DOHH2 (cell line): ENCODE data around the gene ACSL1.

Source experiments
- H3F3A ChIP-seq: fragments of 200-600 bp; sonication (generic), shearing (Covaris generic); 2 replicates; pipeline ENCODE4 v1.6.0; 2016; ENCODE audit warnings: antibody characterized with exemption, mild to moderate bottlenecking; ENCODE audit not compliant: control insufficient read depth, insufficient read depth
- H3K27ac ChIP-seq: fragments of 200-600 bp; sonication (generic); 2 replicates; pipeline ENCODE4 v1.5.1; 2014; ENCODE audit warnings: low read depth, mild to moderate bottlenecking, low read length, moderate library complexity
- H3K27me3 ChIP-seq: fragments of 200-600 bp; sonication (generic); 2 replicates; pipeline ENCODE4 v1.6.1; 2014; ENCODE audit warnings: mild to moderate bottlenecking, low read length, mixed read lengths; ENCODE audit not compliant: control insufficient read depth
- H3K36me3 ChIP-seq: fragments of 200-600 bp; sonication (generic); 2 replicates; pipeline ENCODE4 v1.6.1; 2014; ENCODE audit warnings: mild to moderate bottlenecking, low read length, moderate library complexity, mixed read lengths; ENCODE audit not compliant: control insufficient read depth
- H3K4me1 ChIP-seq: fragments of 200-600 bp; sonication (generic); 2 replicates; pipeline ENCODE4 v1.6.1; 2014; ENCODE audit warnings: mild to moderate bottlenecking, low read length, mixed read lengths; ENCODE audit not compliant: control insufficient read depth
- H3K4me2 ChIP-seq: fragments of 200-600 bp; sonication (generic); 2 replicates; pipeline ENCODE4 v1.6.0; 2014; ENCODE audit warnings: mild to moderate bottlenecking, low read length, moderate library complexity
- H3K4me3 ChIP-seq: fragments of 200-600 bp; sonication (generic); 2 replicates; pipeline ENCODE4 v1.5.1; 2014; ENCODE audit warnings: mild to moderate bottlenecking, low read length, mixed read lengths
- H3K79me2 ChIP-seq: fragments of 200-600 bp; sonication (generic); 2 replicates; pipeline ENCODE4 v1.6.1; 2014; ENCODE audit warnings: mild to moderate bottlenecking, low read length, mixed read lengths; ENCODE audit not compliant: control insufficient read depth
- H3K9me2 ChIP-seq: fragments of 200-600 bp; sonication (generic); replicated peaks from 2 replicates; pipeline ENCODE4 v1.6.1; 2014; ENCODE audit warnings: mild to moderate bottlenecking, low read length, mixed read lengths; ENCODE audit not compliant: control insufficient read depth
- H3K9me3 ChIP-seq: fragments of 200-600 bp; sonication (generic); 2 replicates; pipeline ENCODE4 v1.6.1; 2014; ENCODE audit warnings: antibody characterized with exemption, low read length, mixed read lengths; ENCODE audit not compliant: control insufficient read depth, insufficient read depth
- H4K20me1 ChIP-seq: fragments of 200-600 bp; sonication (generic); 2 replicates; pipeline ENCODE4 v1.6.0; 2014; ENCODE audit warnings: low read depth, mild to moderate bottlenecking, antibody characterized with exemption, low read length, moderate library complexity; ENCODE audit not compliant: control insufficient read depth, insufficient read depth
- EZH2phosphoT487 ChIP-seq: fragments of 200-600 bp; sonication (generic); IDR thresholded peaks from 2 replicates; pipeline ENCODE4 v1.6.1; 2017; ENCODE audit warnings: borderline replicate concordance, mild to moderate bottlenecking, antibody characterized with exemption, low read length, moderate library complexity, mixed read lengths
- TF ChIP-seq, protein P1 (sequence below): fragments of 200-600 bp; sonication (generic); IDR thresholded peaks from one replicate; pipeline ENCODE4 v1.5.1; 2014; ENCODE audit warnings: antibody characterized with exemption, mild to moderate bottlenecking, low read depth, low read length; ENCODE audit not compliant: poor library complexity, severe bottlenecking

Gene ACSL1

DNA sequence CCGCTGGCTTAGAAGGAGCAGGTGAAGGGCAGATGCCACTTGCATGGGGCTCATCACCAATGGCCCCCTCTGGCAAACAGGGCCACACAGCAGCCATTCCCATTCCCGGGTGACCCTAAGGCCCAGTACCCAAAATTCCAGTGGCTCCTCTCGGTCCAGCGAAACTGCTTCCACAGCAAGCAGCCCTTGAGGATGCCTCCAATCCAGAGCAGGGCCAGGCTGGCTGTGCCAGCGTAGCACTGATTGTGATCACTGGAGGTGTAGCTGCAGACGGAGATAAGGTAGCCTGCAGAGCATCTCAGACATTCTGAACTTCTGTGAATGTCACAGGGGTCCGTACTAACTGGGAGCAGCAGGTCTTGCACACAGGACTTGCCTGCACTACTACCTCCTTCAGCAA is 27.3 kb downstream of the ACSL1 start:
- TF ChIP-seq, protein P1, sequence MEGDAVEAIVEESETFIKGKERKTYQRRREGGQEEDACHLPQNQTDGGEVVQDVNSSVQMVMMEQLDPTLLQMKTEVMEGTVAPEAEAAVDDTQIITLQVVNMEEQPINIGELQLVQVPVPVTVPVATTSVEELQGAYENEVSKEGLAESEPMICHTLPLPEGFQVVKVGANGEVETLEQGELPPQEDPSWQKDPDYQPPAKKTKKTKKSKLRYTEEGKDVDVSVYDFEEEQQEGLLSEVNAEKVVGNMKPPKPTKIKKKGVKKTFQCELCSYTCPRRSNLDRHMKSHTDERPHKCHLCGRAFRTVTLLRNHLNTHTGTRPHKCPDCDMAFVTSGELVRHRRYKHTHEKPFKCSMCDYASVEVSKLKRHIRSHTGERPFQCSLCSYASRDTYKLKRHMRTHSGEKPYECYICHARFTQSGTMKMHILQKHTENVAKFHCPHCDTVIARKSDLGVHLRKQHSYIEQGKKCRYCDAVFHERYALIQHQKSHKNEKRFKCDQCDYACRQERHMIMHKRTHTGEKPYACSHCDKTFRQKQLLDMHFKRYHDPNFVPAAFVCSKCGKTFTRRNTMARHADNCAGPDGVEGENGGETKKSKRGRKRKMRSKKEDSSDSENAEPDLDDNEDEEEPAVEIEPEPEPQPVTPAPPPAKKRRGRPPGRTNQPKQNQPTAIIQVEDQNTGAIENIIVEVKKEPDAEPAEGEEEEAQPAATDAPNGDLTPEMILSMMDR, result no peak
- TF ChIP-seq EZH2phosphoT487, result no peak

DNA sequence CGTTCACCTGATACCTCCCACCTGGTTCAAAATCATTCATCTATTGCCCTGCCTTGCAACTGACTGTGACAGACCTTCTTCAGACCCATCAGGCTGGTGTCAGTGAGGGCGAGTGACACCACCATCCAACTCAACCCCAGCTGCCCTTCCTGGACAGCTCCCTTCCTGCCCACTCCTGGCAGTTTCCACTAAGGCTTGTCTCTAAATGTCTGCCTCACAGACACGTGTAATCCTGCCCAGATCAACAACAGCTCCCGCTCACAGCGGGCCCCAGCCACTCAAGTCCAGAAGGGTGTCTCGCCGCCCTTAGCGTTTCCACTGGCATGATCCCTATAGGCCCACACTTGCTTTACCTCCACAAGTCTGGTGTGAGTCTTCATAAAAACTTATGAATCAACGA is 28.9 kb downstream of the ACSL1 start:
- Histone ChIP-seq H3K4me2 (no peak overlapping the region), H3K9me3 (no peaks in the 10 kb centered on the region), H3F3A (no peaks in the 10 kb centered on the region), H3K27ac (no peak overlapping the region), H3K4me3 (no peak overlapping the region), H3K79me2 (no peaks in the 10 kb centered on the region), H3K36me3 (peaks cover 9% of the 10 kb centered on the region; the same call in 1 of the 2 replicates), H3K27me3 (no peaks in the 10 kb centered on the region), H4K20me1 (no peaks in the 10 kb centered on the region), H3K4me1 (no peaks in the 10 kb centered on the region), H3K9me2 (no peaks in the 10 kb centered on the region)
- TF ChIP-seq, protein P1, result no peak
- TF ChIP-seq EZH2phosphoT487, result no peak

More for the DNA sequence above, 27.3 kb downstream of the ACSL1 start:
- H4K20me1 ChIP-seq, result no peaks in the 10 kb centered on the region
- H3F3A ChIP-seq, result no peaks in the 10 kb centered on the region
- no peaks in the 10 kb centered on the region for H3K27me3 ChIP-seq
- H3K27ac ChIP-seq, result no peak overlapping the region
- no peaks in the 10 kb centered on the region for H3K9me3 ChIP-seq
- no peak overlapping the region for H3K4me2 ChIP-seq
- H3K36me3 ChIP-seq, result peaks cover 9% of the 10 kb centered on the region; the same call in 1 of the 2 replicates
- H3K9me2 ChIP-seq, result no peaks in the 10 kb centered on the region
- no peaks in the 10 kb centered on the region for H3K4me1 ChIP-seq
- H3K4me3 ChIP-seq, result no peak overlapping the region
- peaks cover 11% of the 10 kb centered on the region for H3K79me2 ChIP-seq

DNA sequence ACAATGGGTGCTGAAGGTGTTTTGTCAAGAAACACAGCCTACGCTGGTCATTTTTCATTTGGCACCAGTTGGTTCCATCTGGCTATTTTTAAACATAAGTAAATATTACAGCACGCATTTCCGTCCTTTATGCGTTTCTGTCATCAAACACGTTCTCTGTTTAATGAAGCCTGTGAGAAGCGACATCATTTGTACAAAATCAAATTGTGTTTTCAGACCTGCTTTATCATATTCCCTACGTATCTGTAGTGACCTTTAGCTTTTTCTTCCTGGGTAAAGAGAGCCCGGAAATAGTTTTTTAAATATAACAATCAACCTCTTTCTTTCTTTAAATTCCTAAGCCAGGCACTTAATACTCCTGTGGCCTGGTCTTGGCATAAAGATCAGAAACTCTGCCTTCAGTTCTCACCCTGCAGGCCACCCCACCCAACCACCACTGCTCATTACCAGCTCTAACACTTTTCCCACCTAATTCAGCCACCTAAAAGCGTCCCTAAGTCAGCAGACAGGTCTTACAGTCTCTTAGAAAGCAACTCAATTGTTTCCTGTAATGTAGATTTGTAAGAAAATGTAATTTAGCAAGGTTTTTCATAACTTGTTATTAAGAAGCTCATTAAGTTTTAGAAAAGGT is 30.4 kb downstream of the ACSL1 start:
- H3K9me3 ChIP-seq, result no peaks in the 10 kb centered on the region
- no peaks in the 10 kb centered on the region for H3K79me2 ChIP-seq
- TF ChIP-seq, protein P1, result no peak
- no peak for TF ChIP-seq EZH2phosphoT487
- H3F3A ChIP-seq, result no peaks in the 10 kb centered on the region
- H3K27me3 ChIP-seq, result no peaks in the 10 kb centered on the region
- H3K36me3 ChIP-seq, result peaks cover 9% of the 10 kb centered on the region; the same call in 1 of the 2 replicates
- no peaks in the 10 kb centered on the region for H4K20me1 ChIP-seq
- no peak overlapping the region for H3K4me2 ChIP-seq
- no peaks in the 10 kb centered on the region for H3K4me1 ChIP-seq
- H3K9me2 ChIP-seq, result no peaks in the 10 kb centered on the region
- H3K27ac ChIP-seq, result no peak overlapping the region
- no peak overlapping the region for H3K4me3 ChIP-seq
